Stimulated activated naive CD8-positive, alpha-beta T cell treated with anti-CD3 and anti-CD28 coated beads, Interleukin-15, Interleukin-2, amounts not matched to agents 100 ng/mL and 50 ng/mL, for 24 hours (primary cell): Measurements from ENCODE around the gene LCAT.
A peak's percentile ranks its signal among the peaks of the same experiment; 100 is the strongest.

Experiments
- H3K27ac Mint-ChIP-seq: one replicate; pipeline ENCODE4 v1.8.0; 2021; ENCODE audit warnings: mild to moderate bottlenecking, mixed read lengths
- H3K27me3 Mint-ChIP-seq: one replicate; pipeline ENCODE4 v1.8.0; 2021; ENCODE audit warnings: mixed read lengths
- H3K36me3 Mint-ChIP-seq: one replicate; pipeline ENCODE4 v1.8.0; 2021; ENCODE audit warnings: low read depth, mixed read lengths
- H3K4me1 Mint-ChIP-seq: one replicate; pipeline ENCODE4 v1.8.0; 2021; ENCODE audit warnings: low read depth, mixed read lengths
- H3K4me3 Mint-ChIP-seq: one replicate; pipeline ENCODE4 v1.8.0; 2021; ENCODE audit warnings: mild to moderate bottlenecking, mixed read lengths
- H3K9me3 Mint-ChIP-seq: one replicate; pipeline ENCODE4 v1.8.0; 2021; ENCODE audit warnings: mixed read lengths

LCAT gene, protein sequence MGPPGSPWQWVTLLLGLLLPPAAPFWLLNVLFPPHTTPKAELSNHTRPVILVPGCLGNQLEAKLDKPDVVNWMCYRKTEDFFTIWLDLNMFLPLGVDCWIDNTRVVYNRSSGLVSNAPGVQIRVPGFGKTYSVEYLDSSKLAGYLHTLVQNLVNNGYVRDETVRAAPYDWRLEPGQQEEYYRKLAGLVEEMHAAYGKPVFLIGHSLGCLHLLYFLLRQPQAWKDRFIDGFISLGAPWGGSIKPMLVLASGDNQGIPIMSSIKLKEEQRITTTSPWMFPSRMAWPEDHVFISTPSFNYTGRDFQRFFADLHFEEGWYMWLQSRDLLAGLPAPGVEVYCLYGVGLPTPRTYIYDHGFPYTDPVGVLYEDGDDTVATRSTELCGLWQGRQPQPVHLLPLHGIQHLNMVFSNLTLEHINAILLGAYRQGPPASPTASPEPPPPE

DNA sequence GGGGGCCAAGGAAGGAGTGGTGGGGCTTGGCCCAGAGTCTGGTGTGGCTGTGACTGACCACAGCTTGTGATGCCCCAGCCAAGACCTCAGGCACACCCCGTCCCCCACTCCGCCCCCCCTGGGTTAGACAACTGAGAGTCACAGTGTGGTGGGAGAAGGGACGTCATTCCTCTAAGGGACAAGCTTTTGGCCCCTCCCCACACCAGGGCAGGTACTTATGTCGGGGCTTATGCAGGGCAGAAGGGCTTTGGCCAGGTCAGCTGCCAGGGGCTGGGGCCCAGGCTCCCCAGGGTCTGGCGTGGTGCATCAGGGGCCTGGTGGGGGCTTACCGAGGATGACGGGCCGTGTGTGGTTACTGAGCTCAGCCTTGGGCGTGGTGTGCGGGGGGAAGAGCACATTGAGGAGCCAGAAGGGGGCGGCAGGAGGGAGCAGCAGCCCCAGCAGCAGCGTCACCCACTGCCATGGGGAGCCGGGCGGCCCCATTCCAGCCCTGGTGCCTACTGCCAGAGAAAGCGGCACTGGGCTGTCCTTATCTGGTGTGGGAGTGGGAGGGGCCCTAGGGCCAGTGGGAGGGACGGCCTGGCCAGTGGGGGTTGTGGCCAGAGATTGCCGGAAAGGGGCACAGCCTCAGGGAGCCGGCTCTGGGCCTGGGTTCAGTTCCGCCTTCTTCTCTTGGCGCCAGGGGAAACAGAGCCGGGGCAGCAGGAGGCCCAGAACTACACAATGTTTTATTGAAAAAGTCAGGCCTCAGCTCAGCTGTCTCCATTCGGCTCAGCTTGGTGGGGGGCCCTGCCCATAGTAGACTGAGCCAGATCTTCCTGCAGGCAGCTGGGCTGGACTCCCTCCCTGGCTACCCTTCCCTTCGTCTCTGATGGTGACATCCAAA, at the start of gene LCAT:
Gene LCAT (minus strand): TSS at position 502 of the 886 bp plus-strand sequence. CDS start 19 bp downstream, at position 483.
- H3K4me1 Mint-ChIP-seq, result peaks cover 24% of the 10 kb centered on the region
- H3K36me3 Mint-ChIP-seq, result no peaks in the 10 kb centered on the region
- H3K4me3 Mint-ChIP-seq, result no peak within 1 kb of the TSS
- H3K27ac Mint-ChIP-seq, result no peak within 1 kb of the TSS
- no peaks in the 10 kb centered on the region for H3K27me3 Mint-ChIP-seq
- H3K9me3 Mint-ChIP-seq, result no peaks in the 10 kb centered on the region

DNA sequence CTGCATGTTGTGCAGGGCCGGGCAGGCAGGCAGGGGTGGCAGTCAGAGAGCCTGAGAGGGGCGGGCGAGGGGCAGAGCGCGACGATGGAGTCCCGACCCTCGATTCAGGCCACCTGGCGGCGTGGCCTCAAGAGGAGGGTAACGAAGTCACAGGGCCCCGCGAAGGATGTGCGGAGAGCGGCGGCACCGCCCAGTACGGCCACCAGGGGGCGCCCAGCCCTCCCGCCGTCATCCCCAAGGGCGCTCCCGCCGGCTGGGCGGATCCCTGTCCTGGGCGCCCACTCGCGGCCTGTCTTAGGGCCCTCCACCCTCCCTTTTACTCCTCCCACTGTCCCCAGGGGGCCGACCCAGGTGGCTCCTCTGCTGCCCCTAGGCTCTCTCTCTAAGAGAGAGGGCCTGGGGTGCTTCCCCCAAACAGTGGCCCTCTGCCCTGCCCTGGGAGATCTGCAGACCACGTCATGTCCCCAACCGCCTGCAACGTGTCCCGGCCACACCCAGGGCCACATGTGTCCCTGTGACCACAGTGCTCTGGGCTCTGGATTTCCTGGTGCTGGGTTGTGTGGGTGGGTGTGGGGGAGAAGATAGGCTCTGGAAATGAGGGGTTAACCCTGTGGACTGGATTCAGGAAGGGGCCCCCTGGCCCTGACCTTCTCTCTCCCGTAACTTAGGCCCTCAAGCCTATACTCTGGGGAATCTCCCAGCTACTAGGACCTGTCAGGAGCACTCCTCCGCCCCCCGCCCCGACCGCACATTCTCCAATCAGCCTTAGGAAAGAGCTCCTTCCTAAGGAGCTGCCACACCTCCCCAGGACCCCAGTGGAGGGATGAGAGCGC, 49.5 kb upstream of the LCAT start:
- Mint-ChIP-seq H3K4me3 (peak overlapping the region; percentile 73), H3K36me3 (no peaks in the 10 kb centered on the region), H3K27ac (peak overlapping the region; percentile 93), H3K9me3 (no peaks in the 10 kb centered on the region), H3K27me3 (no peaks in the 10 kb centered on the region), H3K4me1 (peaks cover 45% of the 10 kb centered on the region)

DNA sequence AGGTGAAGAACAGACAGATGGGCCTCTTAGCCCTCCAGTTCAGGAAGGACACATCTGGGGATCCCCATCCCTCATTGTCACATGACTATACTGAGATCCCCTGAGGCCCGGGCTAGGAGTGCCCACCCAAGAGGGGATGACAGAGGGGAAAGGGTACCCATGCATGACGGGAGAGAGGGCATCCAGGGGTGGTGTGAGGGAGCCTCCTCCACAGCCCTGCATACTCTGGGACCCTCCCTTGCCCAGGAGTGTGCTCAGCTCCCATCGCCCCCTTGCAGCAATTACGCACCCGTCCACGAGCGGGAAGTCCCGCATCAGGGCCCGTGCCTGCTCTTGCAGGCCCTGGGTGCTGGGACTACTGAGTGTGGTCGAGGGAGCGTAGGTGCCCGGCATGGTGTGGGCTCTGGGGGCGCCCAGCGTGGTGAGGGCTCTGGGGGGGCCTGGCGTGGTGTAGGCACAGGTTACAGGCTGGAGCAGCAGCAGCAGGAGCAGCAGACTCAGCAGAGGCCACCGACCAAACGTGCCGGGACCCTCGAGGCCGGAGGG, 48.8 kb upstream of the LCAT start:
- Mint-ChIP-seq H3K4me1 (peaks cover 43% of the 10 kb centered on the region), H3K27ac (peak overlapping the region; percentile 67), H3K9me3 (no peaks in the 10 kb centered on the region), H3K4me3 (no peak overlapping the region), H3K27me3 (no peaks in the 10 kb centered on the region), H3K36me3 (no peaks in the 10 kb centered on the region)

DNA sequence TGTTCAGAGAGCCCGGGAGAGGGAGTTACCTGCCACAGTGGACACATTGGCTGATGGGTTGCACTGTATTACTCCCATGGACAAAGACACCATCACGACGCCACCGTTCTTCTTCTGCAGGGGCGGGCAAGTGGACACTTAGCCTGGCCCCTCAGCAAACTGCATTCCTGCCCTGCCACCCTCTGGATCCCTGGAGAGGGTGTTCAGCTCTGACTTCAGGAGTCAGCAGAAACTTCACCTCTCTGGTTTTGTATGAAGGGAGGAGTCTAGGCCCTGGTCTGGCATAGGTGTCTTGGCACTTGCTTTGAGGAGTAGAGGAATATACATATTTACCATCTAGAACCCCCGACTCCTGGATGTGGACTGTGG, 46.1 kb upstream of the LCAT start:
- H3K27me3 Mint-ChIP-seq, result no peaks in the 10 kb centered on the region
- no peaks in the 10 kb centered on the region for H3K36me3 Mint-ChIP-seq
- no peak overlapping the region for H3K27ac Mint-ChIP-seq
- H3K9me3 Mint-ChIP-seq, result no peaks in the 10 kb centered on the region
- no peak overlapping the region for H3K4me3 Mint-ChIP-seq
- H3K4me1 Mint-ChIP-seq, result peaks cover 24% of the 10 kb centered on the region

DNA sequence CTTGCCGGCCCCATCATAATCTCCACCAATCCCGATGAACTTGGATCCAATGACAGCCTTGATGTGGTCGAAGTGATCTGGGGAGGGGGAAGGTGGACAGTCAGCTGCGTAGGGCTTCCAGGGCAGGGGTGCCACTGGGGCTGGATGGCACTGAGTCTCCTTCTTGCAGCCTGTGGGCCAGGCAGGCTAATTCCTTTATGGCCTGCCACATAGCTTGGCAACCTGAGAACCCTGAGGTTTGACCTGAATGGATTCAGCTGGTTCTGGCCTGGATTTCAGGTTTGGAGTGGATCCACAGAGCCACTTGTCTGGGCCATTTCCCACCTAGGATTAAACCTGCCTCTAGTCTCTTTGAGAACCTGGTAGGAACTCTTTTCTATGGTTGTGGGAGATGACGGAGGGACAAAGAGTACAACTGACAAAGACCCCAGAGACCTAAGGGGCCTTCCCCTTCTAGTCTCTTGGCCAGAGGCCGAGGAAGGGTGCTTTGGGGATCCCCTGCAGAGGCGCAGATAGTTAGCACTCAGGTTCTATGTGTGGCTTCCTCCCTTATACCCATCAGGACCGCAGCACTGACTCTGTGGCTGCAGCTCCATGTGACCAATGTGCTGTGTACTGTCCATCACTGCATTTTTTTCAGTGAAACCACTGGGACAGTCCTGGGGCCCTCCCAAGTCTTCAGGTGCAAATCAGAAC, 45.5 kb upstream of the LCAT start:
- H3K27me3 Mint-ChIP-seq, result no peaks in the 10 kb centered on the region
- no peak overlapping the region for H3K27ac Mint-ChIP-seq
- peaks cover 25% of the 10 kb centered on the region for H3K4me1 Mint-ChIP-seq
- H3K9me3 Mint-ChIP-seq, result no peaks in the 10 kb centered on the region
- H3K4me3 Mint-ChIP-seq, result no peak overlapping the region
- H3K36me3 Mint-ChIP-seq, result no peaks in the 10 kb centered on the region

DNA sequence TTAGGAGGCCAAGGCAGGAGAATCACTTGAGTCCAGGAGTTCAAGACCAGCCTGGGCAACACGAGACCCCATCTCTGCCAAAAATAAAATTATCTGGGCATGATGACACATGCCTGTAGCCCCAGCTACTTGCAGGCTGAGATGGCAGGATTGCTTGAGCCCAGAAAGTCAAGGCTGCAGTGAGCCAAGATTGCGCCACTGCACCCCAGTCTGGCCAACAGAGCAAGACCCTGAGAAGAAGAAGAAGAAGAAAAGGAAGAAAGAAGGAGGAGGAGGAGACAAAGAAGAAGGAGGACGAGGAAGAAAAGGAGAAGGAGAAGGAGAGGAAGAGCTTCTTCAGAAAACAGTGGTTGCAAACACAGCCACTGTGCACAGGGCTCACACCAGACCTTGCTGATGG, 44.8 kb upstream of the LCAT start:
- no peak overlapping the region for H3K27ac Mint-ChIP-seq
- H3K9me3 Mint-ChIP-seq, result no peaks in the 10 kb centered on the region
- H3K27me3 Mint-ChIP-seq, result no peaks in the 10 kb centered on the region
- H3K4me1 Mint-ChIP-seq, result peaks cover 28% of the 10 kb centered on the region
- no peaks in the 10 kb centered on the region for H3K36me3 Mint-ChIP-seq
- H3K4me3 Mint-ChIP-seq, result no peak overlapping the region

DNA sequence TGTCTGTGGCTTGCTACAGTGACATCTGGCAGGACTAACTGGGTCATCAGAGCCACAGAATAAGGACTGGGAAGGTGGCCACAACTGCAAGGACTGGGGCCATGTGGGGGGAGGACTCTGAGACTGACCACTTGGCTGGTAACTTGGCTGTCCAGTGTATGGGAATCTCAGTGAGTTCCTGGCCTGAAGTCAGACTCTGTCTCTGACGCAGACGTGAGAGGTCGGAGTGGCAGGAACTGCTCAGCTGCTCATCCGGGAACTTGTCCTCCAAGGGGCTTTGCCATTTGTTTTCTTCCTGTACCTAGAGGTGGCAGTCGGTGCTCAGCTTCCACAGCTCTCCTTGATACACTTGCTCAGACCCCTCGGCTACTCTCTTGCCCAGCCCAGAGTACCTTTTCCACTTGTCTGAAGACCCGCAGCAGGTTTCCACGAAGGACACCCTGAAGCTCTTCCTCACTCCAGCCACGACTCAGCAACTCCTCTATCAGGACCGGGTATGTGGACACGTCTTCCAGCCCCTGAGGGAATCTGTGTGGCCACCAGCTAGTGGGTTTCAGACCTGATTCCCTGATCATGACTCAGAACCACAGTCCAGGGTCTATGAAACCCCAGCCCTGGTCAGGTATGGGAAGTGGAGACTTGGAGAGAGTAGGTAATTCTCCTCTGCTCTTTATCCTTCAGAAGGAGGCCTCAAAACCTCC, 43.7 kb upstream of the LCAT start:
- Mint-ChIP-seq H3K4me1 (peaks cover 28% of the 10 kb centered on the region), H3K27me3 (no peaks in the 10 kb centered on the region), H3K36me3 (no peaks in the 10 kb centered on the region), H3K9me3 (no peaks in the 10 kb centered on the region), H3K4me3 (no peak overlapping the region), H3K27ac (peak overlapping the region; percentile 28)

DNA sequence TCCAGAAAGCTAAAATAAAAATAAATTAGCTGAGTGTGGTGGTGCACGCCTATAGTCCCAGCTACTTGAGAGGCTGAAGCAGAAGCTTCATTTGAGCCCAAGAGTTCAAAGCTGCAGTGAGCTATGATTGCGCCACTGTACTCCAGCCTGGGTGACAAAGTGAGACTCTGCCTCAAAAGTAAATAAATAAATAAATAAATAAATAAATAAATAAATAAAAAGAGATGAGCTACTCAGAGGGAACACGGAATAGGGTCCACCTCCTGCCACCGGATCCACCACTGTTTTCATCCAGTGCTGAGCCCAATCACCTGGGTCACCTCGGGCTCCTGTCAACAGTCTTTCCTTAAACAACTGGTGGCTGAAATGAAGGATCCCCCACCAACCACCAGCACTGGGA, 43.0 kb upstream of the LCAT start:
- H3K4me1 Mint-ChIP-seq, result peaks cover 24% of the 10 kb centered on the region
- no peaks in the 10 kb centered on the region for H3K27me3 Mint-ChIP-seq
- H3K27ac Mint-ChIP-seq, result no peak overlapping the region
- H3K9me3 Mint-ChIP-seq, result no peaks in the 10 kb centered on the region
- no peaks in the 10 kb centered on the region for H3K36me3 Mint-ChIP-seq
- no peak overlapping the region for H3K4me3 Mint-ChIP-seq

DNA sequence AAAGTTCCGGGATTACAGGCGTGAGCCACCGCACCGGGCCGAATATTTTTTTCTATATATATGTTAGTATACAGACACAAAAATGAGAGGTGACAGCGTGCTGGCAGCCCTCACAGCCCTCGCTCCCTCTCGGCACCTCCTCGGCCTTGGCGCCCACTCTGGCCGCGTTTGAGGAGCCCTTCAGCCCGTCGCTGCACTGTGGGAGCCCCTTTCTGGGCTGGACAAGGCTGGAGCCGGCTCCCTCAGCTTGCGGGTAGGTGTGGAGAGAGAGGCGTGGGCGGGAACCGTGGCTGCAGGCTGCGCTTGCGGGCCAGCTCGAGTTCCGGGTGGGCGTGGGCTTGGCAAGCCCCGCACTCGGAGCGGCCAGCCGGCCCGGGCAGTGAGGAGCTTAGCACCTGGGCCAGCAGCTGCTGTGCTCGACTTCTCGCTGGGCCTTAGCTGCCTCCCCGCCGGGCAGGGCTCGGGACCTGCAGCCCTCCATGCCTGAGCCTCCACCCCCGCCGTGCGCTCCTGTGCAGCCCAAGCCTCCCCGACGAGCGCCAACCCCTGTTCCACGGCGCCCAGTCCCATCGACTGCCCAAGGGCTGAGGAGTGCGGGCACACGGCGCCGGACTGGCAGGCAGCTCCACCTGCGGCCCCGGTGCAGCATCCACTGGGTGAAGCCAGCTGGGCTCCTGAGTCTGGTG, 38.2 kb upstream of the LCAT start:
- no peaks in the 10 kb centered on the region for H3K9me3 Mint-ChIP-seq
- H3K4me1 Mint-ChIP-seq, result peaks cover 24% of the 10 kb centered on the region
- no peaks in the 10 kb centered on the region for H3K36me3 Mint-ChIP-seq
- no peak overlapping the region for H3K27ac Mint-ChIP-seq
- H3K27me3 Mint-ChIP-seq, result no peaks in the 10 kb centered on the region
- no peak overlapping the region for H3K4me3 Mint-ChIP-seq

DNA sequence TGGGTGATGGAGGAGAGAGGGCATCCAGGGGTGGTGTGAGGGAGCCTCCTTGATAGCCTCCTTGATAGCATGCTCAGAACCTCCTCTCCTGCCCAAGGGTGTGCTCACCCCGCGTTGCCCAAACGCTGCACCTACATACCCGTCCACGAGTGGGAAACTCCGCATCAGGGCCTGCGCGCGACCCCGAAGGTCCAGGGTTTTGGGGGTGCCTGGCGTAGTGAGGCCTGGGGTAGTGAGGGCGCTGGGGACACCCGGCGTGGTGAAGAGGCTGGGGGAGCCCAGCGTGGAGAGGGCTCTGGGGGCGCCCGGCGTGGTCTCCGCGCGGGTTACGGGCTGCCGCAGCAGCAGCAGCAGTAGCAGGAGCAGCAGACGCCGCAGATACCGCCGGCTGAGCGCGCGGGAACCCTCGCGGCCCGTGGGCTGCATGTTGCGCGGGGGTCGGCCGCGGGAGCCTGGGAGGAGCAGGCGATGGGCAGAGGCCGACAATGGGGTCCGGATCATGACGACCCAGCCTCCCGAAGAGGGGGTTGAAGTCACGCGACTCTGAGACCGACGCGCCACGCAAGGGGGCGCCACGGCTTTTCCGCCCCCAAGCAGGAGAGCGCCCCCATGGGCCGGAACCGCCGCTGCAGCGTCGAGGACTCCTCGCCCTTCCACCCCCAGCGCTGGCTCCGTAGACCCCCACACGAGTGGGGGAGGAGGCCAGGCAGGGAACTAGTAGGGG, 36.2 kb upstream of the LCAT start, which contains the start of gene DPEP3:
Gene DPEP3 (minus strand): TSS at position 545 of the 724 bp plus-strand sequence. CDS start 119 bp downstream, at position 426.
- no peaks in the 10 kb centered on the region for H3K9me3 Mint-ChIP-seq
- peaks cover 24% of the 10 kb centered on the region for H3K4me1 Mint-ChIP-seq
- H3K4me3 Mint-ChIP-seq, result no peak within 1 kb of the TSS
- H3K27ac Mint-ChIP-seq, result no peak within 1 kb of the TSS
- no peaks in the 10 kb centered on the region for H3K27me3 Mint-ChIP-seq
- H3K36me3 Mint-ChIP-seq, result no peaks in the 10 kb centered on the region

DNA sequence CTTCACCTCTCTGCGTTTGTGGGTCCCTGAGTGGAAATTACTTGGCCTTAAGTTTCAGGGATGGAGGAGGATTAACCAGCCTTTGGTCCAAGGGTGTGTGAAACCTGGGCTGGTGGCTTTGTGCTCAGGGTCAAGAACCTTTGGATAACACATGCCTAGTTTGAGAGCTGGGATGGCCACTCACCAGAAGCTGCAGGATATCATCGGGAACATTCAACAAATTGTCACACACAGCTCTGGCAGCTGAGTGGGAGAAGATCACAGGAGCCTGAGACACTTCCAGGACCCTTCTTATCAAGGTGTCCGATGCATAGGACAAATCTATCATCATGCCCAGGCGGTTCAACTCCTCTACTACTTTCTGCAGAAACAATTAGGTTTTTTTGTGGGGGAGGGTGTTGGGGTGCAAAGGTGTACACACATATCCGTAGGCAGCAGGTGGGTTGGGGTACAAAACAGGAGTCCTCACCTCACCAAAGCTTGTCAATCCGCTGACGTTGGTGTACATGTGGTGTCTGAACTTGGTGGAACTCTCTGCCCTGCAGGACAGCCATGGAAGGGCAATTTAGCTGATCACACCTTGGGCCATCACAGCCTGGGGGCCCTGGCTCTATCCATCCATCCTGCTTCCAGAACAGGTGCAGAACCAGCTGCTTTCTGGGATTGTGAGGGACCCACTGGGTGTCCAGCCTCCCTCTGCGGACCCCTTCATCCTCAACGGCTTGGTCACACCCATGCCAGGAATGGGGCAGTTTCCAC, 33.7 kb upstream of the LCAT start:
- Mint-ChIP-seq H3K4me1 (no peaks in the 10 kb centered on the region), H3K36me3 (no peaks in the 10 kb centered on the region), H3K4me3 (no peak overlapping the region), H3K9me3 (no peaks in the 10 kb centered on the region), H3K27ac (no peak overlapping the region), H3K27me3 (no peaks in the 10 kb centered on the region)

DNA sequence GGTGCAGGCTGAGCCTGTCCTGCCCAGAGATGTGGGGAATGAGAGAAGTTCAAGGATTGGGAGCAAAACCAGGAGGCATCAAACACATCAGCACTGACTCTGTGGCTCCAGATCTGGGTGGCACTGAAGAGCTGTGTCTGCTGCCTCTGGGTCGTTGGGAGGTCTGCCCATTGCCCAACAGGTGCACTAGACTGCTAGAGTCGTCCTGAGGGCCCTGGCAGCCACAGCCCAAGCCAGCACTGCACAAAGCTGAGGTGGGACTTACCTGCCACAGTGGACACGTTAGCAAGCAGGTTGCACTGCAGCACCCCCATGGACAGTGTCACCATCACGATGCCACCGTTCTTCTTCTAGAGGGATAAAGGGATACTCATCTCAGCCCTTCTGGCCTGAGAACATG, 33.1 kb upstream of the LCAT start:
- Mint-ChIP-seq H3K36me3 (no peaks in the 10 kb centered on the region), H3K27ac (no peak overlapping the region), H3K4me1 (no peaks in the 10 kb centered on the region)

More for the DNA sequence above, 33.1 kb upstream of the LCAT start:
- no peaks in the 10 kb centered on the region for H3K27me3 Mint-ChIP-seq
- no peak overlapping the region for H3K4me3 Mint-ChIP-seq
- H3K9me3 Mint-ChIP-seq, result no peaks in the 10 kb centered on the region
